Fibroblast of villous mesenchyme (primary cell): ENCODE data around the gene NHS. TPM values are rescaled to one million over a fixed set of nuclear protein-coding genes. Genes with fewer than 3 reads are reported as not detected.
A peak's percentile ranks its signal among the peaks of the same experiment; 100 is the strongest.
"Not testable (repeated sequence)": the region's sequence is repeated elsewhere in the genome, so short reads cannot be mapped to it uniquely, and the experiment has no call there.

Experiments used
- DNase-seq: peaks from one replicate; pipeline ENCODE4 v3.0.0-alpha.2; 2010; ENCODE audit warnings: low read depth
- H3K4me3 ChIP-seq: 2 replicates; pipeline ENCODE4 v1.5.1; 2011; ENCODE audit warnings: low read depth, mild to moderate bottlenecking, low read length
- CTCF ChIP-seq: IDR thresholded peaks from 2 replicates; pipeline ENCODE4 v1.5.1; 2012; ENCODE audit warnings: low read depth, mild to moderate bottlenecking, low read length; ENCODE audit not compliant: insufficient read depth
- total RNA-seq: library from RNA; depleted of rRNA; stranded (reverse); fragments of >200 nt; gene quantifications from 2 replicates; pipeline ENCODE4 v1.2.3, GENCODE V29; 2012

NHS gene
- total RNA-seq, 1 donor = 5.2 TPM

GRCh38 chrX:17495052-17495451, 120.1 kb downstream of the NHS start:
- no peak overlapping the region for H3K4me3 ChIP-seq
- no peak for TF ChIP-seq CTCF
- DNase-seq = no peak

GRCh38 chrX:17496407-17496806, 121.4 kb downstream of the NHS start:
- no peak for TF ChIP-seq CTCF
- DNase-seq = no peak
- H3K4me3 ChIP-seq = no peak overlapping the region

- no peak for TF ChIP-seq CTCF
- DNase-seq = peak; percentile 21
- H3K4me3 ChIP-seq = no peak overlapping the region
Observed at GRCh38 chrX:17497193-17497592, 122.2 kb downstream of the NHS start.

GRCh38 chrX:17499512-17499911, 124.5 kb downstream of the NHS start:
- TF ChIP-seq CTCF = no peak
- no peak for DNase-seq
- H3K4me3 ChIP-seq = no peak overlapping the region

- DNase-seq = peak; percentile 51
- no peak for TF ChIP-seq CTCF
- no peak overlapping the region for H3K4me3 ChIP-seq
Observed at GRCh38 chrX:17500145-17500579, 125.2 kb downstream of the NHS start.

- no peak overlapping the region for H3K4me3 ChIP-seq
- DNase-seq = no peak
- TF ChIP-seq CTCF = no peak
Observed at GRCh38 chrX:17501746-17502145, 126.7 kb downstream of the NHS start.

GRCh38 chrX:17506352-17506751, 131.4 kb downstream of the NHS start:
- not testable (repeated sequence) for H3K4me3 ChIP-seq, DNase-seq
